IMR-90 (cell line): ENCODE data around the gene SLCO3A1. TPM values are rescaled to one million over a fixed set of nuclear protein-coding genes. Genes with fewer than 3 reads are reported as not detected.

Experiments used
- ATAC-seq: fragments of 200-7000 bp; cut with Tn5 transposase; 2 replicates; pipeline ENCODE4 v1.9.1; 2020; ENCODE audit warnings: low read depth, mild to moderate bottlenecking, moderate library complexity
- BruUV-seq: library from RNA; stranded (reverse); fragments of 400-500 nt; replicated peaks from 2 replicates; lab custom pipeline; 2021; lab: Mats Ljungman, UMichigan
- CTCF ChIA-PET: fragments of 300-600 bp; formaldehyde crosslinking; extraction: SDS; loops from one replicate; lab custom pipeline; 2021; ENCODE audit warnings: antibody characterized with exemption; lab: Yijun Ruan, JAX
- POLR2A ChIA-PET: fragments of 300-600 bp; sonication (Branson Sonifier 250); formaldehyde crosslinking; loops from one replicate; lab custom pipeline; 2022; ENCODE audit warnings: antibody characterized with exemption; ENCODE audit not compliant: unreplicated experiment; lab: Charles Lee
- DNase-seq: peaks from one replicate; pipeline ENCODE4 v3.0.0; 2013
- H2AFZ ChIP-seq: replicated peaks from 2 replicates; pipeline ENCODE3; 2013; ENCODE audit warnings: low read length, mild to moderate bottlenecking; ENCODE audit not compliant: poor library complexity
- H2AK5ac ChIP-seq: 2 replicates; pipeline ENCODE4 v1.6.1; 2013; ENCODE audit warnings: low read depth, low read length, inconsistent platforms
- H2AK9ac ChIP-seq: replicated peaks from 2 replicates; pipeline ENCODE3; 2013; ENCODE audit warnings: mild to moderate bottlenecking, low read depth, low read length, moderate library complexity; ENCODE audit not compliant: poor library complexity
- H2BK120ac ChIP-seq: 2 replicates; pipeline ENCODE4 v1.6.1; 2013; ENCODE audit warnings: low read depth, low read length, inconsistent platforms
- H2BK15ac ChIP-seq: 3 replicates; pipeline ENCODE4 v1.6.1; 2013; ENCODE audit warnings: low read depth, low read length, inconsistent platforms
- H2BK20ac ChIP-seq: 2 replicates; pipeline ENCODE4 v1.6.1; 2013; ENCODE audit warnings: low read depth, mild to moderate bottlenecking, inconsistent platforms, low read length, moderate library complexity
- H2BK5ac ChIP-seq: 2 replicates; pipeline ENCODE4 v1.6.1; 2013; ENCODE audit warnings: mild to moderate bottlenecking, low read depth, low read length, inconsistent platforms; ENCODE audit not compliant: poor library complexity, severe bottlenecking
- H3K14ac ChIP-seq: replicated peaks from 2 replicates; pipeline ENCODE4 v1.6.1; 2013; ENCODE audit warnings: low read depth, low read length, inconsistent platforms
- H3K18ac ChIP-seq: 2 replicates; pipeline ENCODE4 v1.6.1; 2013; ENCODE audit warnings: low read depth, low read length, control low read depth
- H3K23ac ChIP-seq: 2 replicates; pipeline ENCODE4 v1.6.1; 2013; ENCODE audit warnings: low read depth, low read length, inconsistent platforms
- H3K27ac ChIP-seq: 2 replicates; pipeline ENCODE4 v1.5.1; 2013; ENCODE audit warnings: mild to moderate bottlenecking, control low read depth, low read length; ENCODE audit not compliant: insufficient read depth
- H3K27me3 ChIP-seq: 2 replicates; pipeline ENCODE4 v1.6.1; 2013; ENCODE audit warnings: low read length; ENCODE audit not compliant: control insufficient read depth, insufficient read depth
- H3K36me3 ChIP-seq: 2 replicates; pipeline ENCODE4 v1.6.1; 2013; ENCODE audit warnings: low read length, mixed read lengths; ENCODE audit not compliant: control insufficient read depth, insufficient read depth
- H3K4ac ChIP-seq: 2 replicates; pipeline ENCODE4 v1.6.1; 2013; ENCODE audit warnings: low read depth, low read length, inconsistent platforms
- H3K4me1 ChIP-seq: 2 replicates; pipeline ENCODE4 v1.6.1; 2013; ENCODE audit warnings: low read length, mixed read lengths; ENCODE audit not compliant: control insufficient read depth, insufficient read depth
- H3K4me2 ChIP-seq: 2 replicates; pipeline ENCODE4 v1.6.1; 2013; ENCODE audit warnings: low read depth, mild to moderate bottlenecking, control low read depth, low read length, moderate library complexity
- H3K4me3 ChIP-seq: 2 replicates; pipeline ENCODE4 v1.5.1; 2013; ENCODE audit warnings: low read depth, mild to moderate bottlenecking, control low read depth, low read length, moderate library complexity; ENCODE audit not compliant: insufficient read depth
- H3K56ac ChIP-seq: 2 replicates; pipeline ENCODE4 v1.6.1; 2013; ENCODE audit warnings: low read length, inconsistent platforms; ENCODE audit not compliant: insufficient read depth; ENCODE audit errors: extremely low read depth
- H3K79me1 ChIP-seq, 2 experiments: 2 replicates each; pipeline ENCODE4 v1.6.1; 2013; ENCODE audit warnings: low read length in 2 of 2, inconsistent platforms in 1 of 2, low read depth in 1 of 2
- H3K9ac ChIP-seq: 2 replicates; pipeline ENCODE4 v1.6.1; 2013; ENCODE audit warnings: low read depth, low read length, control low read depth
- H3K9me1 ChIP-seq: 2 replicates; pipeline ENCODE4 v1.6.1; 2013; ENCODE audit warnings: low read length, inconsistent platforms; ENCODE audit not compliant: insufficient read depth
- H3K9me3 ChIP-seq: 2 replicates; pipeline ENCODE4 v1.6.1; 2013; ENCODE audit warnings: low read length; ENCODE audit not compliant: control insufficient read depth, insufficient read depth
- H4K20me1 ChIP-seq: 2 replicates; pipeline ENCODE4 v1.6.1; 2013; ENCODE audit warnings: low read length, inconsistent platforms; ENCODE audit not compliant: insufficient read depth
- H4K5ac ChIP-seq: 2 replicates; pipeline ENCODE4 v1.6.1; 2013; ENCODE audit warnings: mild to moderate bottlenecking, low read depth, low read length, control low read depth
- H4K8ac ChIP-seq, 2 experiments: 2 replicates each; pipeline ENCODE4 v1.6.1; 2013; ENCODE audit warnings: low read depth in 2 of 2, low read length in 2 of 2, control low read depth in 1 of 2, inconsistent platforms in 1 of 2
- H4K91ac ChIP-seq: 2 replicates; pipeline ENCODE4 v1.6.1; 2013; ENCODE audit warnings: low read depth, low read length, inconsistent platforms; ENCODE audit not compliant: insufficient read depth
- BHLHE40 ChIP-seq: fragments of 150-350 bp; IDR thresholded peaks from 2 replicates; pipeline ENCODE4 v1.6.1; 2016; ENCODE audit warnings: mild to moderate bottlenecking, low read depth, low read length
- MAFK ChIP-seq: IDR thresholded peaks from 2 replicates; pipeline ENCODE4 v1.6.1; 2012; ENCODE audit warnings: low read depth, low read length, improper control_type of control experiment
- MAZ ChIP-seq: IDR thresholded peaks from 2 replicates; pipeline ENCODE4 v1.6.1; 2012; ENCODE audit warnings: low read depth, mild to moderate bottlenecking, low read length, improper control_type of control experiment, moderate library complexity, borderline replicate concordance
- MXI1 ChIP-seq: IDR thresholded peaks from 2 replicates; pipeline ENCODE4 v1.6.1; 2012; ENCODE audit warnings: low read depth, mild to moderate bottlenecking, low read length, moderate library complexity, borderline replicate concordance
- POLR2A ChIP-seq: IDR thresholded peaks from 2 replicates; pipeline ENCODE4 v1.6.1; 2012; ENCODE audit warnings: mild to moderate bottlenecking, low read depth, low read length
- RCOR1 ChIP-seq: IDR thresholded peaks from 2 replicates; pipeline ENCODE4 v1.6.1; 2012; ENCODE audit warnings: mild to moderate bottlenecking, low read length, improper control_type of control experiment; ENCODE audit not compliant: insufficient replicate concordance
- WGBS, 2 experiments: methylation state at CpG; one replicate each; pipeline versions ENCODE4 v1.1.5 to v1.1.7; 2013; ENCODE audit warnings: missing lambda C conversion rate in 2 of 2; ENCODE audit not compliant: insufficient read length in 1 of 2; ENCODE audit errors: extremely low coverage in 2 of 2; 5-methylcytosine and 5-hydroxymethylcytosine counted together
- dilution Hi-C: fragments of 300-500 bp; cut with HindIII; formaldehyde crosslinking; loops from one replicate; pipeline ENCODE4 v1.14.3; 2018; ENCODE audit warnings: low sequenced_read_pairs; ENCODE audit not compliant: unreplicated experiment
- in situ Hi-C: fragments of 300-500 bp; cut with MboI; formaldehyde crosslinking; loops from 3 replicates; pipeline ENCODE4 v1.14.3; 2019; ENCODE audit warnings: low sequenced_read_pairs, inconsistent platforms, mixed read lengths
- intact Hi-C: fragments of 100-400 bp; cut with micrococcal nuclease; formaldehyde crosslinking; loops from 2 replicates; pipeline ENCODE4 v1.10.0; 2022
- polyA plus RNA-seq, 3 experiments: library from polyadenylated mRNA; depleted of rRNA; stranded (reverse); fragments of >200 nt; gene quantifications; 2 replicates each; pipeline ENCODE4 v1.2.3, GENCODE V29; 2012; ENCODE audit warnings: low replicate concordance in 1 of 3
- total RNA-seq: library from RNA; depleted of rRNA; stranded (reverse); fragments of >200 nt; gene quantifications from 2 replicates; pipeline ENCODE4 v1.2.3, GENCODE V29; 2012
- TF ChIP-seq, protein P1 (sequence below): fragments of 150-350 bp; IDR thresholded peaks from 2 replicates; pipeline ENCODE4 v1.6.1; 2017; ENCODE audit warnings: mild to moderate bottlenecking, antibody characterized with exemption, low read length, low read depth
- TF ChIP-seq, protein P2 (sequence below): conservative IDR thresholded peaks from 2 replicates; pipeline ENCODE4 v1.5.1; 2012; ENCODE audit warnings: mild to moderate bottlenecking, low read depth, low read length, improper control_type of control experiment

SLCO3A1 gene
- total and polyA plus RNA-seq, 2 of the 4 experiments (the other 2 are of a cell fraction): 4.7 to 8.1 TPM

DNA sequence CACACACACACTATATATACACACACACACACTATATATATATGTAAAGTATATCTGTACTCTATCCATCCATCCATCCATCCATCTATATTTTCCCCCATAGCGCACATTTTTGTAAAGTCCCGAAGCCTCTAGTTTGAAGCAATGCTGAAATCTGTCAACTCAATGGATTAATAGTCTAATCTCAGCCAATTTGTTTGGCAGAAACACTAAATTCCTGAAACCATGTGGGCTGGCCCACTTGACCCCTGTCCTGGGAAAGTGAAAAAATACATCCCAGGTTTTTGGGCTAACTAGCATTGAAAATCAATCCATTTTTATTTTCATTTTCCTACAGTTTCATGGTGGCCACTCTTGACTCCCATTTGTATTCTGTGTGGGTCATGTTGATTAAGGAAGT is 166.7 kb downstream of the SLCO3A1 start:
- Histone ChIP-seq H3K56ac (no peak overlapping the region), H2AK5ac (no peak overlapping the region), H3K79me1 (no peaks in the 10 kb centered on the region), H4K20me1 (no peaks in the 10 kb centered on the region), H3K9ac (no peak overlapping the region), H3K4me2 (no peak overlapping the region), H3K27me3 (no peaks in the 10 kb centered on the region), H3K4me1 (no peaks in the 10 kb centered on the region), H2BK15ac (no peak overlapping the region), H3K18ac (no peak overlapping the region), H2BK120ac (no peak overlapping the region), H3K23ac (no peak overlapping the region), H3K4ac (no peak overlapping the region), H4K5ac (no peak overlapping the region), H2BK20ac (no peak overlapping the region), H3K36me3 (no peaks in the 10 kb centered on the region), H2AK9ac (no peak overlapping the region), H4K91ac (no peak overlapping the region), H2BK5ac (no peak overlapping the region), H3K27ac (no peak overlapping the region), H3K4me3 (no peak overlapping the region), H3K9me1 (no peaks in the 10 kb centered on the region), H2AFZ (no peak overlapping the region), H3K9me3 (no peaks in the 10 kb centered on the region; the same call in 1 of the 2 replicates), H3K14ac (no peak overlapping the region), H4K8ac (no peak overlapping the region)
- DNase-seq: no peak
- ChIA-PET POLR2A (no interaction called here), CTCF (no interaction called here)
- intact Hi-C loops: no loop called here
- dilution Hi-C loops: no loop called here
- no TSS peak for BruUV-seq
- TF ChIP-seq RCOR1 (no peak), POLR2A (no peak), MAFK (no peak), MAZ (no peak), BHLHE40 (no peak), MXI1 (no peak)
- TF ChIP-seq, protein P1, sequence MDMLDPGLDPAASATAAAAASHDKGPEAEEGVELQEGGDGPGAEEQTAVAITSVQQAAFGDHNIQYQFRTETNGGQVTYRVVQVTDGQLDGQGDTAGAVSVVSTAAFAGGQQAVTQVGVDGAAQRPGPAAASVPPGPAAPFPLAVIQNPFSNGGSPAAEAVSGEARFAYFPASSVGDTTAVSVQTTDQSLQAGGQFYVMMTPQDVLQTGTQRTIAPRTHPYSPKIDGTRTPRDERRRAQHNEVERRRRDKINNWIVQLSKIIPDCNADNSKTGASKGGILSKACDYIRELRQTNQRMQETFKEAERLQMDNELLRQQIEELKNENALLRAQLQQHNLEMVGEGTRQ: no peak
- TF ChIP-seq, protein P2, sequence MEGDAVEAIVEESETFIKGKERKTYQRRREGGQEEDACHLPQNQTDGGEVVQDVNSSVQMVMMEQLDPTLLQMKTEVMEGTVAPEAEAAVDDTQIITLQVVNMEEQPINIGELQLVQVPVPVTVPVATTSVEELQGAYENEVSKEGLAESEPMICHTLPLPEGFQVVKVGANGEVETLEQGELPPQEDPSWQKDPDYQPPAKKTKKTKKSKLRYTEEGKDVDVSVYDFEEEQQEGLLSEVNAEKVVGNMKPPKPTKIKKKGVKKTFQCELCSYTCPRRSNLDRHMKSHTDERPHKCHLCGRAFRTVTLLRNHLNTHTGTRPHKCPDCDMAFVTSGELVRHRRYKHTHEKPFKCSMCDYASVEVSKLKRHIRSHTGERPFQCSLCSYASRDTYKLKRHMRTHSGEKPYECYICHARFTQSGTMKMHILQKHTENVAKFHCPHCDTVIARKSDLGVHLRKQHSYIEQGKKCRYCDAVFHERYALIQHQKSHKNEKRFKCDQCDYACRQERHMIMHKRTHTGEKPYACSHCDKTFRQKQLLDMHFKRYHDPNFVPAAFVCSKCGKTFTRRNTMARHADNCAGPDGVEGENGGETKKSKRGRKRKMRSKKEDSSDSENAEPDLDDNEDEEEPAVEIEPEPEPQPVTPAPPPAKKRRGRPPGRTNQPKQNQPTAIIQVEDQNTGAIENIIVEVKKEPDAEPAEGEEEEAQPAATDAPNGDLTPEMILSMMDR: no peak
- no peak for ATAC-seq
- in situ Hi-C loops: no loop called here
- no CpG with 5 or more reads among the region's 2 CpGs for WGBS, 2 experiments
